MM.1S (cell line): Measurements from ENCODE around the gene TGFB1.

ENCODE experiments used
- DNase-seq: peaks from one replicate; pipeline ENCODE4 v3.0.0-alpha.2; 2015
- H2AFZ ChIP-seq: fragments of 300-600 bp; sonication (generic); 2 replicates; pipeline ENCODE4 v1.6.0; 2016; ENCODE audit warnings: antibody characterized with exemption, low read length
- H3F3A ChIP-seq: fragments of 300-600 bp; sonication (generic); 2 replicates; pipeline ENCODE4 v1.6.1; 2016; ENCODE audit warnings: mild to moderate bottlenecking, antibody characterized with exemption, low read length, moderate library complexity, mixed read lengths; ENCODE audit not compliant: insufficient read depth
- H3K27ac ChIP-seq: fragments of 300-600 bp; sonication (generic); 2 replicates; pipeline ENCODE4 v1.5.1; 2016; ENCODE audit warnings: mild to moderate bottlenecking, low read length
- H3K27me3 ChIP-seq: fragments of 300-600 bp; sonication (generic); replicated peaks from 2 replicates; pipeline ENCODE4 v1.6.0; 2016; ENCODE audit warnings: low read length; ENCODE audit not compliant: insufficient read depth
- H3K36me3 ChIP-seq: fragments of 300-600 bp; sonication (generic); replicated peaks from 2 replicates; pipeline ENCODE4 v1.6.1; 2016; ENCODE audit warnings: mild to moderate bottlenecking, low read length, mixed read lengths; ENCODE audit not compliant: insufficient read depth
- H3K4me1 ChIP-seq: fragments of 300-600 bp; sonication (generic); 2 replicates; pipeline ENCODE4 v1.6.1; 2016; ENCODE audit warnings: low read length, mixed read lengths
- H3K4me2 ChIP-seq: fragments of 300-600 bp; sonication (generic); 2 replicates; pipeline ENCODE4 v1.6.0; 2016; ENCODE audit warnings: low read depth, low read length
- H3K4me3 ChIP-seq: fragments of 300-600 bp; sonication (generic); 2 replicates; pipeline ENCODE4 v1.5.1; 2016; ENCODE audit warnings: low read length, mixed read lengths
- H3K79me2 ChIP-seq: fragments of 300-600 bp; sonication (generic); 2 replicates; pipeline ENCODE4 v1.6.1; 2016; ENCODE audit warnings: mixed run types, low read length, mixed read lengths
- H3K9ac ChIP-seq: fragments of 300-600 bp; sonication (generic); 2 replicates; pipeline ENCODE4 v1.6.1; 2016; ENCODE audit warnings: low read length, mixed read lengths
- H3K9me2 ChIP-seq: fragments of 300-600 bp; sonication (generic); replicated peaks from 2 replicates; pipeline ENCODE4 v1.6.1; 2016; ENCODE audit warnings: mild to moderate bottlenecking, low read length, mixed read lengths; ENCODE audit not compliant: insufficient read depth
- H3K9me3 ChIP-seq: fragments of 300-600 bp; sonication (generic); replicated peaks from 2 replicates; pipeline ENCODE4 v1.6.1; 2016; ENCODE audit warnings: mild to moderate bottlenecking, low read length, mixed read lengths; ENCODE audit not compliant: insufficient read depth
- H4K20me1 ChIP-seq: fragments of 300-600 bp; sonication (generic); 2 replicates; pipeline ENCODE4 v1.6.1; 2016; ENCODE audit warnings: mild to moderate bottlenecking, low read length, moderate library complexity, mixed read lengths; ENCODE audit not compliant: insufficient read depth
- EZH2 ChIP-seq: fragments of 300-600 bp; sonication (generic); optimal IDR thresholded peaks from 2 replicates; pipeline ENCODE3; 2017; ENCODE audit warnings: low read depth, mild to moderate bottlenecking, antibody characterized with exemption, low read length, mixed read lengths
- EZH2phosphoT487 ChIP-seq: fragments of 300-600 bp; sonication (generic); IDR thresholded peaks from 2 replicates; pipeline ENCODE4 v1.6.1; 2018; ENCODE audit warnings: antibody characterized with exemption, low read length
- TF ChIP-seq, protein P1 (sequence below): fragments of 300-600 bp; sonication (generic); IDR thresholded peaks from 2 replicates; pipeline ENCODE4 v1.5.1; 2016; ENCODE audit warnings: antibody characterized with exemption, low read length, mixed read lengths

TGFB1 gene

DNA sequence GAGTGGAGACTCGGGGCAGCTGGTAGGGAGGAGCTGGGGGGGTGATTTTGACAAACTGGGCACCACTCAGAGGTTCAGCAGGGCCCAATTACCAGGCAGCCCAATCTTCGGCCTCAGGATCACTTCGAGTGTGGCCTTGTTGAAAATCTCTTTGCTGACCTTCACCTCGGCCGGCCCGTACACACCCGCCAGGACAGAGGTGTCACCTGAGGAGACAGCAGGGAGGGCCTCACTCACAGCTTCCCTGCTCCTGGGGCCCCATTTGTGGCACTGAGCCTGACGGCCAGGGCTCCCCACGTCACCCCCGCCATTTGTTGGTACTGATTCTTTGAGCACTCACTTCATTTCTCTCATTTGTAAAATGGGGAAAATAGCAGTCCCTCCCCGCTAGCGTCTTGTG, 39.1 kb upstream of the TGFB1 start:
- Histone ChIP-seq H3K4me3 (no peak overlapping the region), H3K4me2 (no peak overlapping the region), H4K20me1 (no peaks in the 10 kb centered on the region), H3K9me2 (no peaks in the 10 kb centered on the region), H3K4me1 (peaks cover 4% of the 10 kb centered on the region; the same call in 1 of the 2 replicates), H3K36me3 (no peaks in the 10 kb centered on the region), H3K9ac (no peak overlapping the region), H3K27me3 (no peaks in the 10 kb centered on the region), H3K9me3 (no peaks in the 10 kb centered on the region), H3K27ac (no peak overlapping the region), H3F3A (no peaks in the 10 kb centered on the region), H2AFZ (no peak overlapping the region), H3K79me2 (peaks cover 41% of the 10 kb centered on the region)
- no peak for TF ChIP-seq EZH2phosphoT487
- TF ChIP-seq, protein P1, sequence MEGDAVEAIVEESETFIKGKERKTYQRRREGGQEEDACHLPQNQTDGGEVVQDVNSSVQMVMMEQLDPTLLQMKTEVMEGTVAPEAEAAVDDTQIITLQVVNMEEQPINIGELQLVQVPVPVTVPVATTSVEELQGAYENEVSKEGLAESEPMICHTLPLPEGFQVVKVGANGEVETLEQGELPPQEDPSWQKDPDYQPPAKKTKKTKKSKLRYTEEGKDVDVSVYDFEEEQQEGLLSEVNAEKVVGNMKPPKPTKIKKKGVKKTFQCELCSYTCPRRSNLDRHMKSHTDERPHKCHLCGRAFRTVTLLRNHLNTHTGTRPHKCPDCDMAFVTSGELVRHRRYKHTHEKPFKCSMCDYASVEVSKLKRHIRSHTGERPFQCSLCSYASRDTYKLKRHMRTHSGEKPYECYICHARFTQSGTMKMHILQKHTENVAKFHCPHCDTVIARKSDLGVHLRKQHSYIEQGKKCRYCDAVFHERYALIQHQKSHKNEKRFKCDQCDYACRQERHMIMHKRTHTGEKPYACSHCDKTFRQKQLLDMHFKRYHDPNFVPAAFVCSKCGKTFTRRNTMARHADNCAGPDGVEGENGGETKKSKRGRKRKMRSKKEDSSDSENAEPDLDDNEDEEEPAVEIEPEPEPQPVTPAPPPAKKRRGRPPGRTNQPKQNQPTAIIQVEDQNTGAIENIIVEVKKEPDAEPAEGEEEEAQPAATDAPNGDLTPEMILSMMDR: no peak
- TF ChIP-seq EZH2: no peak
- no peak for DNase-seq

DNA sequence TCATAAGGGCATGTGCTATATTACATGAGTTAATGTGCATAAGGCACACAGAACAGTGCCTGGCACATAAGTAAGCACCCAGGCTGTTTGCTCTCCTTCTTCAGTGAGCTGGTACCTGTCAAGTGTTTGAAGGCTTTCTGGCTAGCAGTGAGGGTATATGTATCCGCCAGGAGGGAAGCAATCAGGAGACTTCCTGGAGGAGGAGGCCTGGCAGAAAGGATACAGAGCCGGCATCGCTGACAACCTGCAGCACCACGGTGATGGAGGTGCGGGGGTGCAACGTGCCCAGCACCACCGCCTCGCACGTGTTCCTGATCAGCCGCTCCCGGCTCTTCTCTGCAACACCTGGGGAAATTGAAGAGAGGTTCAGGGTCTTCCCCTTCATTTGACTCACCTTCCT, 37.9 kb upstream of the TGFB1 start:
- Histone ChIP-seq H3K4me1 (peaks cover 4% of the 10 kb centered on the region; the same call in 1 of the 2 replicates), H3K9ac (no peak overlapping the region), H3K9me3 (no peaks in the 10 kb centered on the region), H3K36me3 (no peaks in the 10 kb centered on the region), H3F3A (no peaks in the 10 kb centered on the region), H3K4me3 (no peak overlapping the region), H4K20me1 (no peaks in the 10 kb centered on the region), H2AFZ (no peak overlapping the region), H3K79me2 (peaks cover 35% of the 10 kb centered on the region), H3K4me2 (no peak overlapping the region), H3K27ac (no peak overlapping the region), H3K9me2 (no peaks in the 10 kb centered on the region), H3K27me3 (no peaks in the 10 kb centered on the region)
- no peak for DNase-seq
- TF ChIP-seq EZH2phosphoT487 (no peak), EZH2 (no peak)
- TF ChIP-seq, protein P1: no peak

DNA sequence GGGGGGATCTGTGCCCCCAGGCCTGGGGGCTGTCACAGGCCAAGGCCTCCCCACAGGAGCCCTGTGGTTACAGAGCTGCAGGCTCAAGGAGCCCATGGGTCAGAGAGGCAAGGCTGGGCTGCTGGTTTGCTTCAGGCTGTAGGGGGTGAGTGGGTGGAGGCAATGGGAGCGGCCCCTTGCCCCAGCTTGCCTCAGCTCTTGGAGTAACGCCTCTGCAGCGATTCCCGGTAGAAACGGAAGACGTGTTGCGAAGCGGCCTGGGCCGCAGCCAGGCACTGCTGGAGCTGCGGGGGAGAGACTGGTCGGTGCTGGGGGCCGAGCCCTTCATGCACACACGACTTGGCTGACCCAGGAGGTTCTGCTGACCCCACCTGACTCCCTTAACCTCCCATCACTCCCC, 32.7 kb upstream of the TGFB1 start:
- TF ChIP-seq EZH2phosphoT487 (no peak), EZH2 (no peak)
- TF ChIP-seq, protein P1: no peak

More for the DNA sequence above, 32.7 kb upstream of the TGFB1 start:
- H3K27ac ChIP-seq: no peak overlapping the region
- H3K27me3 ChIP-seq: no peaks in the 10 kb centered on the region
- no peak overlapping the region for H3K4me3 ChIP-seq
- no peaks in the 10 kb centered on the region for H3K9me2 ChIP-seq
- no peaks in the 10 kb centered on the region for H3K9me3 ChIP-seq
- no peaks in the 10 kb centered on the region for H3K4me1 ChIP-seq
- no peaks in the 10 kb centered on the region for H3F3A ChIP-seq
- no peaks in the 10 kb centered on the region for H3K36me3 ChIP-seq
- H3K79me2 ChIP-seq: no peaks in the 10 kb centered on the region
- DNase-seq: no peak
- H4K20me1 ChIP-seq: no peaks in the 10 kb centered on the region
- H3K4me2 ChIP-seq: no peak overlapping the region
- H3K9ac ChIP-seq: no peak overlapping the region
- H2AFZ ChIP-seq: no peak overlapping the region
